ENCODE data around the gene SLC9B1.
"Not testable (repeated sequence)": the region's sequence is repeated elsewhere in the genome, so short reads cannot be mapped to it uniquely, and the experiment has no call there.

- not testable (repeated sequence) for TF ChIP-seq CTCF (optimal IDR thresholded peaks at IDR 0.05 in 1 of 3, IDR thresholded peaks at IDR 0.05 in 1 of 3, conservative IDR thresholded peaks at IDR 0.05 in 1 of 3; ENCODE audit: extremely low read depth in 1 of 3, insufficient read depth in 2 of 3, low read length in 3 of 3); EZH2 (IDR thresholded peaks at IDR 0.05; ENCODE audit: low read length)
Observed at GRCh38 chr4:102993985-102994384, 25.5 kb downstream of the SLC9B1 start.
